ENCODE measurements around the gene SPATA31E1.

Gene SPATA31E1

DNA sequence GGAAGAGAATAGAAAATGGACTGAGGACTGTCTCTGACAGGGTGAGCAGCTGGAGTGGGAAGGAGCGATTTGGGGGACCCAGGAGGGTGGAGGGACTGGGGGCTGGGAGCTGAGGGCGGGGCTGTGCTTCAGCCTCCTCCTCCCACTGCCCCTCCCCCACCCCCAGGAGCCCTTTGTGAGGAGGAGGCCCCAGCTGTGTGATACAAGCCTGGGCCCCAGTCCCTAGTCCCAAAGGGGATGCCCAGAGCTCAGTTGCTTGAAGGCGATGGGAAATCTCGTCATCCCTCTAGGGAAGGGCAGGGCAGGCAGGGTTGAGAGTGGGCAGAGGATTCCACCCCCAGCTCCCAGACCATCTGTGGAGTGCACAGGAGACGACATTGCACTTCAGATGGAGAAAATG is at the start of gene SPATA31E1:
Gene SPATA31E1 (plus strand): TSS at position 251 of the 400 bp plus-strand sequence. CDS start 15 bp downstream, at position 266.
- CTCF ChIA-PET: interaction anchor here (0.6 to 0.7 kb wide), 2 partner anchors 129 to 159 kb away, joined by 4 to 5 read pairs; no protein-coding TSS in a partner anchor
- TF ChIP-seq, protein P1, sequence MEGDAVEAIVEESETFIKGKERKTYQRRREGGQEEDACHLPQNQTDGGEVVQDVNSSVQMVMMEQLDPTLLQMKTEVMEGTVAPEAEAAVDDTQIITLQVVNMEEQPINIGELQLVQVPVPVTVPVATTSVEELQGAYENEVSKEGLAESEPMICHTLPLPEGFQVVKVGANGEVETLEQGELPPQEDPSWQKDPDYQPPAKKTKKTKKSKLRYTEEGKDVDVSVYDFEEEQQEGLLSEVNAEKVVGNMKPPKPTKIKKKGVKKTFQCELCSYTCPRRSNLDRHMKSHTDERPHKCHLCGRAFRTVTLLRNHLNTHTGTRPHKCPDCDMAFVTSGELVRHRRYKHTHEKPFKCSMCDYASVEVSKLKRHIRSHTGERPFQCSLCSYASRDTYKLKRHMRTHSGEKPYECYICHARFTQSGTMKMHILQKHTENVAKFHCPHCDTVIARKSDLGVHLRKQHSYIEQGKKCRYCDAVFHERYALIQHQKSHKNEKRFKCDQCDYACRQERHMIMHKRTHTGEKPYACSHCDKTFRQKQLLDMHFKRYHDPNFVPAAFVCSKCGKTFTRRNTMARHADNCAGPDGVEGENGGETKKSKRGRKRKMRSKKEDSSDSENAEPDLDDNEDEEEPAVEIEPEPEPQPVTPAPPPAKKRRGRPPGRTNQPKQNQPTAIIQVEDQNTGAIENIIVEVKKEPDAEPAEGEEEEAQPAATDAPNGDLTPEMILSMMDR (conservative IDR thresholded peaks at IDR 0.05; ENCODE audit: low read depth): no peak
- no peak within 1 kb of the TSS for H3K27ac ChIP-seq
- DNase-seq (ENCODE audit: low spot score): no peak
- POLR2A ChIA-PET (ENCODE audit: low non-redundant PET): no interaction called here

DNA sequence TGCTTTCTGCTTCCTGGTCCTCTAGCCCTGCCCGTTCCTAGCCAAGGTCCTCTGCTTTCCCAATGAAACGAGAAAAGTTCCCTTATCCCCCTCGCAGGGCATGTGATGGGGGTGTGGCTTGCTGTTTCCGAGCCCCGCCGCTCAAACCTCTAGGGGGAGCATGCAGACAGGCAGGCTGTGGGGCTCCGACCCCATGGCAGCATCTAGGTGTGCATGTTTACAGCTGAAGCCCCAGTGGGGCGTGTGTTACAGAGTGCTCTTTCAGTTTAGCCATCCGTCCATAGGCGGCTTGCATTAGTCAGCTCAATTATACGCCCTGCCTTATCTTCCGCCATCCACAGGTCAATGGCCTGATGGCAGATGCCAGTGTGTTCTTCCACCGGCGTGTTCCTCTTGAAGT is 48.3 kb upstream of the SPATA31E1 start:
- TF ChIP-seq, protein P1 (conservative IDR thresholded peaks at IDR 0.05; ENCODE audit: low read depth): no peak
- no peak overlapping the region for H3K27ac ChIP-seq
- no peak for DNase-seq (ENCODE audit: low spot score)
- ChIA-PET CTCF (interaction anchor here (1.1 kb wide), 1 partner anchor 11 kb away, joined by 8 read pairs; no protein-coding TSS in a partner anchor), POLR2A (ENCODE audit: low non-redundant PET) (no interaction called here)

DNA sequence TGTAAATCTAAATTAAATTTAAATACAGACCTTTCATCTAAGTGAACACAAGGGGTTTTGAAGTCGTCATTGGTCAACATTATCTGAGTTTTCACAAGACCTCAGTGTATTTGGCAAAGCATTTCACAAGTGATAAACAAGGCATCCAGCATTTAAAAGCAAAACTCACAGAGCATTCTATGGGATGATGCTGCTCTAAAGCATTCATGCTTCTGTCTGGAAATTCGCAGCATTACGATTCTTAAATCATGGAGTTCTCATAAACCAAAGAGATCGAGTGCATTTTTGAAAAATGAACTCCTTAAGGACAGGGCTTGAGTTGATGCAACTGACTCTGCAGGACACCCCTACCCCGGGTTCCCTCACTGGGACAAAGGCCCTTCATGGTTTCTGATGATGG is 46.1 kb upstream of the SPATA31E1 start:
- ChIA-PET POLR2A (ENCODE audit: low non-redundant PET) (no interaction called here), CTCF (interaction anchor here (0.5 kb wide), 1 partner anchor 17 kb away, joined by 3 read pairs; no protein-coding TSS in a partner anchor)
- no peak overlapping the region for H3K27ac ChIP-seq
- TF ChIP-seq, protein P1 (conservative IDR thresholded peaks at IDR 0.05; ENCODE audit: low read depth): no peak
- no peak for DNase-seq (ENCODE audit: low spot score)

DNA sequence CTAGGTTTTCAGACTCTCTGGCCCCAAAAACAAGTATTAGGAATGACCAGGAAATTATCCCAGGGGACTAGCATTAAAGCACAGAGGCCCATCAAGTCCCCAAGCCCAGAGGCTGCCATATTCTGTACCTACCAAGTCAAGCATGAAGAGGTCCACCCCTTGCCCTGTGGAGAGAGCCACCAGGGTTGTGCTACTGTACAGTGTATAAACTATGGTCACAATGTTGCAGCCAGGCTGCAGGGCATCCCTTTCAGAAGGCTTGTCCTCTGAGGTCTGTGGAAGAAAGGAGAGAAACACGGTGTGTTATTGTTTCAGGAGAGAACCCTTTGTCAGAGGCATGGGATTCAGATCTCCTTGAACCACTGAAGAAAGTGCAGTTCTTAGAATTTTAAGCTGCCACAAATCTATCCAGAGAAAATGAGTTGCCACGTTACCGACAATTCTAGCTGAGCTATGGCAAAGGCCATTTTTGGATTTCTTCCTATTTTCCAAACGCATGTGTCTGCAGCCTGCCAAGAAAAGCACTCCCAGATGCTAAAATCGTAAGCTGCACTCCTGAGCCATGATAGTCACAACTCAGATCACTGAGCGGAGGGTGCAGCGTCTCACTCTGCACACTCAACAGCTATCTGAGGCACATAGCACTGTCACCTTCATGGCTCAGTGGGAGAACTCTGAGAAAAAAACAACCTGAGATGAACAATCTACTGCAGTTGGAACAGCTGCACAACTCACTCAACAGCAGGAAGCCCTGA is 45.5 kb upstream of the SPATA31E1 start:
- ChIA-PET CTCF (interaction anchor here (0.7 kb wide), 1 partner anchor 33 kb away, joined by 3 read pairs; no protein-coding TSS in a partner anchor), POLR2A (ENCODE audit: low non-redundant PET) (no interaction called here)
- TF ChIP-seq, protein P1 (conservative IDR thresholded peaks at IDR 0.05; ENCODE audit: low read depth): no peak
- DNase-seq (ENCODE audit: low spot score): no peak
- no peak overlapping the region for H3K27ac ChIP-seq

DNA sequence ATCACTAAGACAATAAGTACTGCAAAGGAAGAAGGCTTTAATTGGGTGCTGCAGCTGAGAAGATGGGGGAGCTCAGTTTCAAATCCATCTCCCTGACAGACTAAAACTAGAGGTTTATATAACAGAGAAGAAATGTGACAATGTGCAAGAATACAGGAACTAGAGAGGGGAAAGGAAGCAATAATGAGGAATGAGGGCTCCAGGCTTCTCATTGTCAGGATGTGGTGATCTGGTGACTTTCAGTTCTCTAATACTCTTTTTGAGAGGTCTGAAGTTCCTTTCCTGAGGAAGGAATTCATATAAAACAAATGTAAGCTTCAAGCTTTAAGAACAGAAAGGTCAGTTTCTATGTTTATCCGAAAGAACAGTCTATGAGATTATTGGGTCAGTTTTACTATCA is 42.5 kb upstream of the SPATA31E1 start:
- ChIA-PET CTCF (interaction anchor here (0.6 kb wide), 1 partner anchor 715 kb away, joined by 3 read pairs; no protein-coding TSS in a partner anchor), POLR2A (ENCODE audit: low non-redundant PET) (no interaction called here)
- no peak for DNase-seq (ENCODE audit: low spot score)
- TF ChIP-seq, protein P1 (conservative IDR thresholded peaks at IDR 0.05; ENCODE audit: low read depth): no peak
- no peak overlapping the region for H3K27ac ChIP-seq

DNA sequence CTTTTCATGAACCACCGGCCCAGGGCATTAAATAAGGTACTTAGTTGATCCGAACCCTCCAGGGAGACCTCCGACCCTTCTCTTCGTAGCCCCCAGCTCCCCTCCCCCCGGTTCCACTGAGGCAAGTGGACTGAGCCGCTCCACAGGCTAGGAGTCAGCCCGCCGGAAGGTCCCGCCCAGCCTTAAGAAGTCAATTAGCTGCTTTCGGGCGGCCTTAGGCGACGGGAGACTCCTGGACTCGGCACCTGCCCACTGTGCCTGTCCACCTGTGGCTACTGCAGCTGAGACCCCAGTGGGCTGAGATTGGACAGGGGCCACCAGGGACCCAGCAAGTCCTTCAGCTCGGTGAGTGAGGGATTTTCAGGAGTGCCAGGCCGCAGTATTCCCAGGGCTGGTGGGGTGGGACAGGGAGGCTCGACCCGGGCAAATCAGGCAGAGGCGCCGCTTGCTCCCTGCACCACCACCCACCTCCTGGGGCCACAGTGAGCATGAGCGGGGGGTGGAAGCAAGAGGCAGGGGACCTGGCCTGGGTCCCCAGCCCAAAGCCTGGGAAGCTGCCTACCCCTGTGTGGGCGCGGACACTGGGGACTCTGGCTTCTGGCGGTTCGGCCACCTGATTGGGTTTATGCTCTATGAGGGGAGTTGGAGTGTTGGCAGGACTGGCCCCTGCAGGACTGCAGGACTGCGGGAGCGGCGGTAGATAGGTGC is 39.6 kb upstream of the SPATA31E1 start:
- CTCF ChIA-PET: no interaction called here
- no peak for DNase-seq (ENCODE audit: low spot score)
- POLR2A ChIA-PET (ENCODE audit: low non-redundant PET): no interaction called here
- TF ChIP-seq, protein P1 (conservative IDR thresholded peaks at IDR 0.05; ENCODE audit: low read depth): no peak
- no peak overlapping the region for H3K27ac ChIP-seq

All from RWPE1 (cell line).